Measurements from ENCODE around the gene NCKAP5.

The NCKAP5 gene

DNA sequence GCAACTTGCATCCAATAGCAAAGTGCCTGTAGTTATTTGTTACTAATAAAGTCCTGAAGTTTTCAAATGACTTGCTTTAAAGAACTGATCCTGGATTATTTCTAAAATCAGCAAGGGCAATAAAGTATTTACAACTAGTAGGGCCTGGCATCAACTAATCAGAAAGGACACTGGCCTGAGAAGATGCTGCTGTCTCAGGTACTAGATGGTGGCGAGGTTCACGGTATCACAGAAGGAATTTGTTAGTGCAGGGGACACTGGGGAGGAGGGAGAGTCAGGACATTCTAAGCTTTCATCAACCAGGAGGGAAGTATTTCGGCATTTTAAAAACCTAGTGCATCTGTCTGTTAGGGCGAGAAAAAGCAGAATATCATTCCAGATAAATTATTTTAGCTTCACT lies 458.1 kb downstream of the NCKAP5 start:
- Histone ChIP-seq H3K4me3 (ENCODE audit: low read depth, low read length, poor library complexity, severe bottlenecking) (no peak overlapping the region), H3K27me3 (ENCODE audit: insufficient read depth, low read length) (no peaks in the 10 kb centered on the region), H3K27ac (ENCODE audit: low read depth, low read length, poor library complexity, severe bottlenecking) (no peak overlapping the region), H3K9me2 (ENCODE audit: low read depth, low read length) (no peaks in the 10 kb centered on the region), H4K20me1 (ENCODE audit: insufficient read depth, low read length) (no peaks in the 10 kb centered on the region), H3F3A (ENCODE audit: insufficient read depth, low read length) (no peaks in the 10 kb centered on the region), H3K9ac (ENCODE audit: low read length) (no peak overlapping the region), H2AFZ (ENCODE audit: low read length) (no peak overlapping the region), H3K79me2 (ENCODE audit: insufficient read depth, low read length) (no peaks in the 10 kb centered on the region), H3K36me3 (ENCODE audit: insufficient read depth, low read length) (no peaks in the 10 kb centered on the region), H3K9me3 (ENCODE audit: low read length) (no peaks in the 10 kb centered on the region), H3K4me2 (ENCODE audit: low read length) (no peak overlapping the region), H3K4me1 (ENCODE audit: insufficient read depth, low read length, severe bottlenecking) (no peaks in the 10 kb centered on the region)
- TF ChIP-seq EZH2 (IDR thresholded peaks at IDR 0.05; ENCODE audit: borderline replicate concordance, low read length), result no peak
- TF ChIP-seq, protein P1, sequence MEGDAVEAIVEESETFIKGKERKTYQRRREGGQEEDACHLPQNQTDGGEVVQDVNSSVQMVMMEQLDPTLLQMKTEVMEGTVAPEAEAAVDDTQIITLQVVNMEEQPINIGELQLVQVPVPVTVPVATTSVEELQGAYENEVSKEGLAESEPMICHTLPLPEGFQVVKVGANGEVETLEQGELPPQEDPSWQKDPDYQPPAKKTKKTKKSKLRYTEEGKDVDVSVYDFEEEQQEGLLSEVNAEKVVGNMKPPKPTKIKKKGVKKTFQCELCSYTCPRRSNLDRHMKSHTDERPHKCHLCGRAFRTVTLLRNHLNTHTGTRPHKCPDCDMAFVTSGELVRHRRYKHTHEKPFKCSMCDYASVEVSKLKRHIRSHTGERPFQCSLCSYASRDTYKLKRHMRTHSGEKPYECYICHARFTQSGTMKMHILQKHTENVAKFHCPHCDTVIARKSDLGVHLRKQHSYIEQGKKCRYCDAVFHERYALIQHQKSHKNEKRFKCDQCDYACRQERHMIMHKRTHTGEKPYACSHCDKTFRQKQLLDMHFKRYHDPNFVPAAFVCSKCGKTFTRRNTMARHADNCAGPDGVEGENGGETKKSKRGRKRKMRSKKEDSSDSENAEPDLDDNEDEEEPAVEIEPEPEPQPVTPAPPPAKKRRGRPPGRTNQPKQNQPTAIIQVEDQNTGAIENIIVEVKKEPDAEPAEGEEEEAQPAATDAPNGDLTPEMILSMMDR (IDR thresholded peaks at IDR 0.05; ENCODE audit: low read length), result no peak

DNA sequence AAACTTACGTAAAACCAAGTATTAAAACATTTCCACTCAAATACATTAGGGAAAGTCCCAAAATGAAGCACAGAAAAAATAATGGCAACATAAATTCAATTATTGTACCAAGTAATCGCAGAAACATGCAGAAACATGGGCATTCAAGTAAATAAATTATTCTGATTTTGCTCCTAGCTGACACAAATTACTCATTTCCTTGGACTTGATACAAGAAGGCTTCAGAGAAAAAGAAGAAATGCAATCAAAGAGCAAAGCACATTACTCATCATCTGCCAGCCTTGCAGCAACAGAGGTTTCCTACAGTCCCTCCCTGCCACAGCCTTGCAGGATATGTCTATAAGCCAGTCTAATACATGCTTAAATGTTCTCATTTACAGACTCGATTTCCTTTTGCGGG lies 458.5 kb downstream of the NCKAP5 start:
- Histone ChIP-seq H3K9me2 (ENCODE audit: low read depth, low read length) (no peaks in the 10 kb centered on the region), H2AFZ (ENCODE audit: low read length) (no peak overlapping the region), H3K4me3 (ENCODE audit: low read depth, low read length, poor library complexity, severe bottlenecking) (no peak overlapping the region), H3K9ac (ENCODE audit: low read length) (no peak overlapping the region), H3K27me3 (ENCODE audit: insufficient read depth, low read length) (no peaks in the 10 kb centered on the region), H3K79me2 (ENCODE audit: insufficient read depth, low read length) (no peaks in the 10 kb centered on the region), H3K36me3 (ENCODE audit: insufficient read depth, low read length) (no peaks in the 10 kb centered on the region), H3K4me2 (ENCODE audit: low read length) (no peak overlapping the region), H3K9me3 (ENCODE audit: low read length) (no peaks in the 10 kb centered on the region), H3K27ac (ENCODE audit: low read depth, low read length, poor library complexity, severe bottlenecking) (no peak overlapping the region), H4K20me1 (ENCODE audit: insufficient read depth, low read length) (no peaks in the 10 kb centered on the region), H3K4me1 (ENCODE audit: insufficient read depth, low read length, severe bottlenecking) (no peaks in the 10 kb centered on the region), H3F3A (ENCODE audit: insufficient read depth, low read length) (no peaks in the 10 kb centered on the region)
- TF ChIP-seq, protein P1 (IDR thresholded peaks at IDR 0.05; ENCODE audit: low read length), result no peak
- TF ChIP-seq EZH2 (IDR thresholded peaks at IDR 0.05; ENCODE audit: borderline replicate concordance, low read length), result no peak

DNA sequence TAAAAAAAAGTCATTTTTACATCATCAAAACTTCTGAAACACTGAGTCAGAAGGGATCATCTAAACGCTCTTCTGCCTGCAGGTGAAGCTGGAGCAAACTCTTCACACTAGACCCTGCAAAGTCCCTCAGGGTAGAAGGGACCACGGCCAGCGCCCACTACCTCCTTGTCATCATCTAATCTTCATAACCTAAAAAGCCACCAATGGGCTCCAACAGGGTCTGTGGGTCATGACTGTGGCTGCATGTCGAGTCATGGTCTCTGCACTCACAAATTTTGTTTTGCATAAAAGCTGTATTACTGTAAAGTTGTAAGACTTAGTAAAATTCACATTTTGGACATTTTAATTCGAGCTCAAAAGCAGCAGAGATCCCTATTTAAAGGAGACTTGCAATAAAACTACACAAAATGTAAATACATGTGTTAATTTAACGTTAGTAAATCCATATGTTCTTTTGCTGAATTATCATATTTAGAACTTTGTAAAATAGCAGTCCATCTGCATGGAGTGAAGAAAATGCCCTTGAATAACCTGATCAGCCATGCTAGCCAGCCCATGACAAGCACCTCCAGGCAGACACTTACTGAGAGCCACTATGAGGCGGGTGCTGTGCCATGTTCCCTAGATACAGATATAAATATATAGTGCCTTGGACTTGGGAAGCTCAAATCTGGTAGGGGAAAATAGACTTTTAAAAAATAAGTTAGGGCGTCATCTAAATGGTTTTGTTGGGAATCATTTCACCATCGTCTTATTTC lies 461.0 kb downstream of the NCKAP5 start:
- Histone ChIP-seq H3K9ac (ENCODE audit: low read length) (no peak overlapping the region), H3F3A (ENCODE audit: insufficient read depth, low read length) (no peaks in the 10 kb centered on the region), H3K4me2 (ENCODE audit: low read length) (no peak overlapping the region), H3K9me3 (ENCODE audit: low read length) (no peaks in the 10 kb centered on the region), H4K20me1 (ENCODE audit: insufficient read depth, low read length) (no peaks in the 10 kb centered on the region), H2AFZ (ENCODE audit: low read length) (no peak overlapping the region), H3K9me2 (ENCODE audit: low read depth, low read length) (no peaks in the 10 kb centered on the region), H3K27ac (ENCODE audit: low read depth, low read length, poor library complexity, severe bottlenecking) (no peak overlapping the region), H3K4me1 (ENCODE audit: insufficient read depth, low read length, severe bottlenecking) (no peaks in the 10 kb centered on the region), H3K4me3 (ENCODE audit: low read depth, low read length, poor library complexity, severe bottlenecking) (no peak overlapping the region), H3K27me3 (ENCODE audit: insufficient read depth, low read length) (no peaks in the 10 kb centered on the region), H3K79me2 (ENCODE audit: insufficient read depth, low read length) (no peaks in the 10 kb centered on the region), H3K36me3 (ENCODE audit: insufficient read depth, low read length) (no peaks in the 10 kb centered on the region)
- TF ChIP-seq EZH2 (IDR thresholded peaks at IDR 0.05; ENCODE audit: borderline replicate concordance, low read length), result no peak
- TF ChIP-seq, protein P1 (IDR thresholded peaks at IDR 0.05; ENCODE audit: low read length), result no peak
